IMR-90 (cell line): ENCODE data around the gene RPS8. TPM values are rescaled to one million over a fixed set of nuclear protein-coding genes. Genes with fewer than 3 reads are reported as not detected.

Experiments
- ATAC-seq: fragments of 200-7000 bp; cut with Tn5 transposase; 2 replicates; pipeline ENCODE4 v1.9.1; 2020; ENCODE audit warnings: low read depth, mild to moderate bottlenecking, moderate library complexity
- BruUV-seq: library from RNA; stranded (reverse); fragments of 400-500 nt; replicated peaks from 2 replicates; lab custom pipeline; 2021; lab: Mats Ljungman, UMichigan
- CTCF ChIA-PET: fragments of 300-600 bp; formaldehyde crosslinking; extraction: SDS; loops from one replicate; lab custom pipeline; 2021; ENCODE audit warnings: antibody characterized with exemption; lab: Yijun Ruan, JAX
- POLR2A ChIA-PET: fragments of 300-600 bp; sonication (Branson Sonifier 250); formaldehyde crosslinking; loops from one replicate; lab custom pipeline; 2022; ENCODE audit warnings: antibody characterized with exemption; ENCODE audit not compliant: unreplicated experiment; lab: Charles Lee
- DNase-seq: peaks from one replicate; pipeline ENCODE4 v3.0.0; 2013
- H2AFZ ChIP-seq: replicated peaks from 2 replicates; pipeline ENCODE3; 2013; ENCODE audit warnings: low read length, mild to moderate bottlenecking; ENCODE audit not compliant: poor library complexity
- H2AK5ac ChIP-seq: 2 replicates; pipeline ENCODE4 v1.6.1; 2013; ENCODE audit warnings: low read depth, low read length, inconsistent platforms
- H2AK9ac ChIP-seq: replicated peaks from 2 replicates; pipeline ENCODE3; 2013; ENCODE audit warnings: mild to moderate bottlenecking, low read depth, low read length, moderate library complexity; ENCODE audit not compliant: poor library complexity
- H2BK120ac ChIP-seq: 2 replicates; pipeline ENCODE4 v1.6.1; 2013; ENCODE audit warnings: low read depth, low read length, inconsistent platforms
- H2BK15ac ChIP-seq: 3 replicates; pipeline ENCODE4 v1.6.1; 2013; ENCODE audit warnings: low read depth, low read length, inconsistent platforms
- H2BK20ac ChIP-seq: 2 replicates; pipeline ENCODE4 v1.6.1; 2013; ENCODE audit warnings: low read depth, mild to moderate bottlenecking, inconsistent platforms, low read length, moderate library complexity
- H2BK5ac ChIP-seq: 2 replicates; pipeline ENCODE4 v1.6.1; 2013; ENCODE audit warnings: mild to moderate bottlenecking, low read depth, low read length, inconsistent platforms; ENCODE audit not compliant: poor library complexity, severe bottlenecking
- H3K14ac ChIP-seq: replicated peaks from 2 replicates; pipeline ENCODE4 v1.6.1; 2013; ENCODE audit warnings: low read depth, low read length, inconsistent platforms
- H3K18ac ChIP-seq: 2 replicates; pipeline ENCODE4 v1.6.1; 2013; ENCODE audit warnings: low read depth, low read length, control low read depth
- H3K23ac ChIP-seq: 2 replicates; pipeline ENCODE4 v1.6.1; 2013; ENCODE audit warnings: low read depth, low read length, inconsistent platforms
- H3K27ac ChIP-seq: 2 replicates; pipeline ENCODE4 v1.5.1; 2013; ENCODE audit warnings: mild to moderate bottlenecking, control low read depth, low read length; ENCODE audit not compliant: insufficient read depth
- H3K27me3 ChIP-seq: 2 replicates; pipeline ENCODE4 v1.6.1; 2013; ENCODE audit warnings: low read length; ENCODE audit not compliant: control insufficient read depth, insufficient read depth
- H3K36me3 ChIP-seq: 2 replicates; pipeline ENCODE4 v1.6.1; 2013; ENCODE audit warnings: low read length, mixed read lengths; ENCODE audit not compliant: control insufficient read depth, insufficient read depth
- H3K4ac ChIP-seq: 2 replicates; pipeline ENCODE4 v1.6.1; 2013; ENCODE audit warnings: low read depth, low read length, inconsistent platforms
- H3K4me1 ChIP-seq: 2 replicates; pipeline ENCODE4 v1.6.1; 2013; ENCODE audit warnings: low read length, mixed read lengths; ENCODE audit not compliant: control insufficient read depth, insufficient read depth
- H3K4me2 ChIP-seq: 2 replicates; pipeline ENCODE4 v1.6.1; 2013; ENCODE audit warnings: low read depth, mild to moderate bottlenecking, control low read depth, low read length, moderate library complexity
- H3K4me3 ChIP-seq: 2 replicates; pipeline ENCODE4 v1.5.1; 2013; ENCODE audit warnings: low read depth, mild to moderate bottlenecking, control low read depth, low read length, moderate library complexity; ENCODE audit not compliant: insufficient read depth
- H3K56ac ChIP-seq: 2 replicates; pipeline ENCODE4 v1.6.1; 2013; ENCODE audit warnings: low read length, inconsistent platforms; ENCODE audit not compliant: insufficient read depth; ENCODE audit errors: extremely low read depth
- H3K79me1 ChIP-seq, 2 experiments: 2 replicates each; pipeline ENCODE4 v1.6.1; 2013; ENCODE audit warnings: low read length in 2 of 2, inconsistent platforms in 1 of 2, low read depth in 1 of 2
- H3K9ac ChIP-seq: 2 replicates; pipeline ENCODE4 v1.6.1; 2013; ENCODE audit warnings: low read depth, low read length, control low read depth
- H3K9me1 ChIP-seq: 2 replicates; pipeline ENCODE4 v1.6.1; 2013; ENCODE audit warnings: low read length, inconsistent platforms; ENCODE audit not compliant: insufficient read depth
- H3K9me3 ChIP-seq: 2 replicates; pipeline ENCODE4 v1.6.1; 2013; ENCODE audit warnings: low read length; ENCODE audit not compliant: control insufficient read depth, insufficient read depth
- H4K20me1 ChIP-seq: 2 replicates; pipeline ENCODE4 v1.6.1; 2013; ENCODE audit warnings: low read length, inconsistent platforms; ENCODE audit not compliant: insufficient read depth
- H4K5ac ChIP-seq: 2 replicates; pipeline ENCODE4 v1.6.1; 2013; ENCODE audit warnings: mild to moderate bottlenecking, low read depth, low read length, control low read depth
- H4K8ac ChIP-seq, 2 experiments: 2 replicates each; pipeline ENCODE4 v1.6.1; 2013; ENCODE audit warnings: low read depth in 2 of 2, low read length in 2 of 2, control low read depth in 1 of 2, inconsistent platforms in 1 of 2
- H4K91ac ChIP-seq: 2 replicates; pipeline ENCODE4 v1.6.1; 2013; ENCODE audit warnings: low read depth, low read length, inconsistent platforms; ENCODE audit not compliant: insufficient read depth
- CEBPB ChIP-seq: IDR thresholded peaks from 2 replicates; pipeline ENCODE4 v1.6.1; 2012; ENCODE audit warnings: low read depth, low read length, improper control_type of control experiment
- RAD21 ChIP-seq: IDR thresholded peaks from 2 replicates; pipeline ENCODE4 v1.6.1; 2012; ENCODE audit warnings: low read length, improper control_type of control experiment
- SMC3 ChIP-seq: fragments of 150-350 bp; IDR thresholded peaks from 2 replicates; pipeline ENCODE4 v1.6.1; 2016; ENCODE audit warnings: low read depth, mild to moderate bottlenecking, antibody characterized with exemption, low read length, moderate library complexity
- WGBS, 2 experiments: methylation state at CpG; one replicate each; pipeline versions ENCODE4 v1.1.5 to v1.1.7; 2013; ENCODE audit warnings: missing lambda C conversion rate in 2 of 2; ENCODE audit not compliant: insufficient read length in 1 of 2; ENCODE audit errors: extremely low coverage in 2 of 2; 5-methylcytosine and 5-hydroxymethylcytosine counted together
- dilution Hi-C: fragments of 300-500 bp; cut with HindIII; formaldehyde crosslinking; loops from one replicate; pipeline ENCODE4 v1.14.3; 2018; ENCODE audit warnings: low sequenced_read_pairs; ENCODE audit not compliant: unreplicated experiment
- in situ Hi-C: fragments of 300-500 bp; cut with MboI; formaldehyde crosslinking; loops from 3 replicates; pipeline ENCODE4 v1.14.3; 2019; ENCODE audit warnings: low sequenced_read_pairs, inconsistent platforms, mixed read lengths
- intact Hi-C: fragments of 100-400 bp; cut with micrococcal nuclease; formaldehyde crosslinking; loops from 2 replicates; pipeline ENCODE4 v1.10.0; 2022
- microRNA-seq, 2 experiments: library from miRNA; stranded (forward) in 1 of 2; unstranded in 1 of 2; fragments of 10-50 nt in 1 of 2; fragments of <30 nt in 1 of 2; gene quantifications in 1 of 2; microRNA quantifications in 1 of 2; one replicate each; pipeline versions ENCODE3 to v1.1.0; 2013 to 2020; ENCODE audit not compliant: insufficient read depth in 1 of 2, insufficient read length in 1 of 2, unreplicated experiment in 1 of 2
- polyA plus RNA-seq, 3 experiments: library from polyadenylated mRNA; depleted of rRNA; stranded (reverse); fragments of >200 nt; gene quantifications; 2 replicates each; pipeline ENCODE4 v1.2.3, GENCODE V29; 2012; ENCODE audit warnings: low replicate concordance in 1 of 3
- small RNA-seq, 5 experiments: library from RNA; depleted of rRNA; stranded (forward); fragments of <200 nt; gene quantifications; one replicate each; pipeline ENCODE3, GENCODE V24; 2012
- total RNA-seq: library from RNA; depleted of rRNA; stranded (reverse); fragments of >200 nt; gene quantifications from 2 replicates; pipeline ENCODE4 v1.2.3, GENCODE V29; 2012; rRNA removed

RPS8 gene
- total and polyA plus RNA-seq, 2 of the 4 experiments (the other 2 are of a cell fraction) = 2,171 to 2,255 TPM

DNA sequence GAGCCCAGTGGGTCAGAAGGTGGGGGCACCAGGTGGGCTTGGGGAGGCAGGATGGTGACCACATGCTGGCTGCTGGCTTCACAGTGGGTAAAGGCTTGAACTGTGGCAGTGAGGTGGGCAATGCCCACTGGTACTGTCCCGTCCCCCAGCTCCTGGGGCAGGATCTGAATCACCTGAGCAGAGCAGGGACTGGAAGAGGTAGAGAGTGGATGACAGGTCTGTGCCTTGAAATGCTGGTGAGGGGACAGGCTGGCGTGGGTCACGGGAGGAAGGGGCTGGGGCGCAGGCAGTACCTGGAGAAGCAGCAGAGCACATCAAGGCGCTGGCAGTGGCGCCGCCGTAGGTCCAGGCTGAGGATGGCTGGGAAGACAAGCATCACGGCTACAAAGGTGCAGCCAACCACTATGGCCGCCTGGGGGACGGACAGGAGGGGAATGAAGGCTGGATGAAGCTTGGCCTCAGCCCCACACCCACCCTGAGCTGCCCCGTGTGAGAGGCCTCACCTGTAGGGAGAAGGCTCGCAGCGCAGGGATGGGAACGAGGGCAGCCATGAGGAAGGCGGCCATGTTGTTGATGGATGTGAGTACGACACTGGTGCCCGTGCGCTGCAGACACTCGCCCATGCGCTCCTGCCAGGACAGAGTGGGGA lies 52.8 kb downstream of the RPS8 start:
- TF ChIP-seq SMC3 (no peak), RAD21 (no peak), CEBPB (no peak)
- Histone ChIP-seq H3K9ac (no peak overlapping the region), H3K79me1 (no peaks in the 10 kb centered on the region), H2BK120ac (no peak overlapping the region), H4K5ac (no peak overlapping the region), H3K23ac (no peak overlapping the region), H3K36me3 (no peaks in the 10 kb centered on the region), H3K9me3 (no peaks in the 10 kb centered on the region), H3K56ac (no peak overlapping the region), H4K8ac (no peak overlapping the region), H2BK5ac (no peak overlapping the region), H3K27ac (no peak overlapping the region), H3K14ac (no peak overlapping the region), H4K20me1 (no peaks in the 10 kb centered on the region), H3K4ac (no peak overlapping the region), H4K91ac (no peak overlapping the region), H2BK20ac (no peak overlapping the region), H2AFZ (no peak overlapping the region), H2AK9ac (peak overlapping the region; percentile 42), H3K4me2 (no peak overlapping the region), H2AK5ac (peak overlapping the region; percentile 16; the same call in 1 of the 2 replicates), H3K9me1 (no peaks in the 10 kb centered on the region), H3K27me3 (no peaks in the 10 kb centered on the region), H3K18ac (no peak overlapping the region), H2BK15ac (no peak overlapping the region), H3K4me3 (no peak overlapping the region), H3K4me1 (no peaks in the 10 kb centered on the region)
- ChIA-PET CTCF (no interaction called here), POLR2A (no interaction called here)
- 96% methylated on average over 5 of the region's 21 CpGs; no CpG with 5 or more reads in 1 of the 2 experiments for WGBS, 2 experiments
- BruUV-seq = no TSS peak
- in situ Hi-C loops = no loop called here
- intact Hi-C loops = no loop called here
- DNase-seq = no peak
- dilution Hi-C loops = no loop called here
- ATAC-seq = no peak

Small RNA genes within 50 kb of the gene (microRNA-seq; reads per million reads assigned to microRNA genes)
- gene RNU5D-1 (ENCODE audit: insufficient read depth, insufficient read length) (5.2 reads per million), gene SNORD38A (ENCODE audit: insufficient read depth, insufficient read length) (407 reads per million, percentile 89 among the genes with 10 or more reads in this experiment), gene SNORD38B (ENCODE audit: insufficient read depth, insufficient read length) (not detected), gene SNORD46 (ENCODE audit: insufficient read depth, insufficient read length) (55.8 reads per million, percentile 76 among the genes with 10 or more reads in this experiment), gene SNORD55 (ENCODE audit: insufficient read depth, insufficient read length) (not detected)

Small RNA genes within 50 kb of the gene (small RNA-seq; reads per million reads assigned to genes)
- 610 to 31,002 (median 3,313) reads per million in 5 experiments for gene RNU5D-1
- gene SNORD38A = 158 to 2,721 (median 1,547) reads per million in 5 experiments
- gene SNORD38B = 0 reads per million in 5 experiments
- 0.15 to 24.9 (median 2.0) reads per million in 5 experiments for gene SNORD46
- gene SNORD55 = 0 reads per million in 5 experiments

Other genes with a start within 250 kb of the RPS8 start
- 2.2 and 2.7 TPM in 2 replicates for gene TMEM53, start 101.1 kb upstream of the RPS8 start, total RNA-seq
- 6.3 and 8.1 TPM in 2 replicates for gene TMEM53, start 101.1 kb upstream of the RPS8 start, polyA plus RNA-seq (2012; rRNA removed)
- gene ARMH1, start 100.8 kb upstream of the RPS8 start, total RNA-seq = 0.28 and 0.36 TPM in 2 replicates
- 0.72 and 1.1 TPM in 2 replicates for gene ARMH1, start 100.8 kb upstream of the RPS8 start, polyA plus RNA-seq (2012; rRNA removed)
- gene RNU5D-1, start 44.4 kb upstream of the RPS8 start, total RNA-seq = not detected in 2 replicates
- not detected in 2 replicates for gene RNU5D-1, start 44.4 kb upstream of the RPS8 start, polyA plus RNA-seq (2012; rRNA removed)
- 40.5 and 45.0 TPM in 2 replicates for gene KIF2C, start 35.7 kb upstream of the RPS8 start, total RNA-seq
- gene KIF2C, start 35.7 kb upstream of the RPS8 start, polyA plus RNA-seq (2012; rRNA removed) = 30.7 and 31.6 TPM in 2 replicates
- gene BEST4, start 12.6 kb downstream of the RPS8 start, total RNA-seq = not detected in 2 replicates
- 0.07 and 0.16 TPM in 2 replicates for gene BEST4, start 12.6 kb downstream of the RPS8 start, polyA plus RNA-seq (2012; rRNA removed)
- gene PLK3, start 24.8 kb downstream of the RPS8 start, total RNA-seq = 15.3 and 15.8 TPM in 2 replicates
- gene PLK3, start 24.8 kb downstream of the RPS8 start, polyA plus RNA-seq (2012; rRNA removed) = 51.6 and 52.5 TPM in 2 replicates
- gene DYNLT4, start 31.8 kb downstream of the RPS8 start, total RNA-seq = 0.56 TPM in 1 of 2 replicates, not detected in the other
- gene DYNLT4, start 31.8 kb downstream of the RPS8 start, polyA plus RNA-seq (2012; rRNA removed) = not detected in 2 replicates
- 0.56 and 0.90 TPM in 2 replicates for gene BTBD19, start 33.0 kb downstream of the RPS8 start, total RNA-seq
- gene BTBD19, start 33.0 kb downstream of the RPS8 start, polyA plus RNA-seq (2012; rRNA removed) = 16.0 and 17.2 TPM in 2 replicates
- under 0.01 TPM in 2 replicates for gene PTCH2, start 67.7 kb downstream of the RPS8 start, total RNA-seq
- gene PTCH2, start 67.7 kb downstream of the RPS8 start, polyA plus RNA-seq (2012; rRNA removed) = 0.56 and 0.66 TPM in 2 replicates
- 63.3 and 77.8 TPM in 2 replicates for gene EIF2B3, start 211.1 kb downstream of the RPS8 start, total RNA-seq
- gene EIF2B3, start 211.1 kb downstream of the RPS8 start, polyA plus RNA-seq (2012; rRNA removed) = 33.7 and 36.6 TPM in 2 replicates
- gene HECTD3, start 235.8 kb downstream of the RPS8 start, total RNA-seq = 12.2 and 14.4 TPM in 2 replicates
- 39.5 and 44.1 TPM in 2 replicates for gene HECTD3, start 235.8 kb downstream of the RPS8 start, polyA plus RNA-seq (2012; rRNA removed)
- 165 and 220 TPM in 2 replicates for gene UROD, start 236.7 kb downstream of the RPS8 start, total RNA-seq
- 224 and 247 TPM in 2 replicates for gene UROD, start 236.7 kb downstream of the RPS8 start, polyA plus RNA-seq (2012; rRNA removed)